Loucy (cell line): ENCODE measurements around the gene NADK2.

Experiments
- H2AFZ ChIP-seq: fragments of 200-600 bp; sonication (generic); 2 replicates; pipeline ENCODE4 v1.6.0; 2016; ENCODE audit warnings: antibody characterized with exemption, mild to moderate bottlenecking, low read length, moderate library complexity
- H3F3A ChIP-seq: fragments of 200-600 bp; 2 replicates; pipeline ENCODE4 v1.6.0; 2016; ENCODE audit warnings: antibody characterized with exemption, low read depth, mild to moderate bottlenecking
- H3K27me3 ChIP-seq: fragments of 200-600 bp; sonication (generic); 2 replicates; pipeline ENCODE4 v1.6.1; 2014; ENCODE audit warnings: low read length, mild to moderate bottlenecking; ENCODE audit not compliant: insufficient read depth, poor library complexity, severe bottlenecking
- H3K36me3 ChIP-seq: fragments of 200-600 bp; sonication (generic); 2 replicates; pipeline ENCODE4 v1.6.1; 2016; ENCODE audit warnings: low read length; ENCODE audit not compliant: insufficient read depth
- H3K4me1 ChIP-seq: fragments of 200-600 bp; sonication (generic); 2 replicates; pipeline ENCODE4 v1.5.1; 2014; ENCODE audit warnings: low read length, mild to moderate bottlenecking; ENCODE audit not compliant: insufficient read depth, poor library complexity, severe bottlenecking
- H3K4me2 ChIP-seq: fragments of 200-600 bp; sonication (generic); 2 replicates; pipeline ENCODE4 v1.6.0; 2014; ENCODE audit warnings: antibody characterized with exemption, low read length, low read depth, mild to moderate bottlenecking; ENCODE audit not compliant: poor library complexity, severe bottlenecking
- H3K4me3 ChIP-seq: fragments of 200-600 bp; sonication (generic); 2 replicates; pipeline ENCODE4 v1.5.1; 2014; ENCODE audit warnings: low read length, mild to moderate bottlenecking, mixed read lengths; ENCODE audit not compliant: poor library complexity, severe bottlenecking
- H3K79me2 ChIP-seq: fragments of 200-600 bp; sonication (generic); 2 replicates; pipeline ENCODE4 v1.6.1; 2014; ENCODE audit warnings: low read length; ENCODE audit not compliant: insufficient read depth
- H3K9ac ChIP-seq: fragments of 200-600 bp; sonication (generic); 2 replicates; pipeline ENCODE4 v1.6.0; 2014; ENCODE audit warnings: mild to moderate bottlenecking, low read depth, low read length, moderate library complexity; ENCODE audit not compliant: poor library complexity, severe bottlenecking
- H3K9me2 ChIP-seq: fragments of 200-600 bp; sonication (generic); replicated peaks from 2 replicates; pipeline ENCODE4 v1.6.1; 2016; ENCODE audit warnings: low read depth, low read length, mixed read lengths
- H3K9me3 ChIP-seq: fragments of 200-600 bp; sonication (generic); 2 replicates; pipeline ENCODE4 v1.6.1; 2014; ENCODE audit warnings: mild to moderate bottlenecking, antibody characterized with exemption, low read length, low read depth; ENCODE audit not compliant: insufficient read depth
- H4K20me1 ChIP-seq: fragments of 200-600 bp; sonication (generic); 2 replicates; pipeline ENCODE4 v1.6.0; 2014; ENCODE audit warnings: antibody characterized with exemption, low read length, mild to moderate bottlenecking; ENCODE audit not compliant: insufficient read depth, poor library complexity, severe bottlenecking
- CTCF ChIP-seq: fragments of 200-600 bp; sonication (generic); conservative IDR thresholded peaks from 2 replicates; pipeline ENCODE4 v1.5.1; 2014; ENCODE audit warnings: mild to moderate bottlenecking, antibody characterized with exemption, low read length
- EZH2phosphoT487 ChIP-seq: fragments of 200-600 bp; IDR thresholded peaks from 2 replicates; pipeline ENCODE4 v1.6.1; 2018; ENCODE audit warnings: antibody characterized with exemption, mild to moderate bottlenecking, moderate library complexity, borderline replicate concordance

Gene NADK2

GRCh38 chr5:36253575-36253974 lies 11.8 kb upstream of the NADK2 start:
- H3F3A ChIP-seq: no peaks in the 10 kb centered on the region
- TF ChIP-seq EZH2phosphoT487 (no peak), CTCF (no peak)
- H3K9me2 ChIP-seq: no peaks in the 10 kb centered on the region

GRCh38 chr5:36252722-36253365 lies 11.1 kb upstream of the NADK2 start:
- Histone ChIP-seq H3K4me1 (no peaks in the 10 kb centered on the region), H3K79me2 (no peaks in the 10 kb centered on the region), H2AFZ (no peak overlapping the region), H3K27me3 (no peaks in the 10 kb centered on the region), H3K36me3 (no peaks in the 10 kb centered on the region), H3F3A (no peaks in the 10 kb centered on the region), H3K9me2 (no peaks in the 10 kb centered on the region), H3K4me3 (no peak overlapping the region), H3K9ac (no peak overlapping the region), H4K20me1 (no peaks in the 10 kb centered on the region), H3K4me2 (no peak overlapping the region), H3K9me3 (no peaks in the 10 kb centered on the region)
- no peak for TF ChIP-seq CTCF
- no peak for TF ChIP-seq EZH2phosphoT487

More at GRCh38 chr5:36253575-36253974, 11.8 kb upstream of the NADK2 start:
- H4K20me1 ChIP-seq: no peaks in the 10 kb centered on the region
- H3K27me3 ChIP-seq: no peaks in the 10 kb centered on the region
- no peak overlapping the region for H3K9ac ChIP-seq
- H2AFZ ChIP-seq: no peak overlapping the region
- no peaks in the 10 kb centered on the region for H3K36me3 ChIP-seq
- H3K4me2 ChIP-seq: no peak overlapping the region
- peaks cover 4% of the 10 kb centered on the region for H3K4me1 ChIP-seq
- no peaks in the 10 kb centered on the region for H3K79me2 ChIP-seq
- no peaks in the 10 kb centered on the region for H3K9me3 ChIP-seq
- H3K4me3 ChIP-seq: no peak overlapping the region

GRCh38 chr5:36251218-36251617 lies 9.5 kb upstream of the NADK2 start:
- Histone ChIP-seq H3K9ac (no peak overlapping the region), H3K9me2 (no peaks in the 10 kb centered on the region), H3K9me3 (no peaks in the 10 kb centered on the region), H3K4me1 (no peaks in the 10 kb centered on the region), H4K20me1 (no peaks in the 10 kb centered on the region), H3K36me3 (no peaks in the 10 kb centered on the region), H3K79me2 (no peaks in the 10 kb centered on the region), H3K4me2 (no peak overlapping the region), H2AFZ (no peak overlapping the region), H3K4me3 (no peak overlapping the region), H3F3A (no peaks in the 10 kb centered on the region), H3K27me3 (no peaks in the 10 kb centered on the region)
- TF ChIP-seq CTCF: no peak
